Lower leg skin (tissue), 3 donors: ENCODE results near the gene CD1E.

Experiments
- POLR2A ChIP-seq, 2 donors: fragments of 450-650 bp; IDR thresholded peaks; one replicate each; pipeline ENCODE4 v1.6.1; 2016 to 2017; ENCODE audit warnings: antibody characterized with exemption in 2 of 2, mild to moderate bottlenecking in 1 of 2, moderate library complexity in 1 of 2
- TF ChIP-seq, protein P1 (sequence below), 3 donors: fragments of 450-650 bp; IDR thresholded peaks; one replicate each; pipeline ENCODE4 v1.5.1; 2016; ENCODE audit warnings: antibody characterized with exemption in 3 of 3, mild to moderate bottlenecking in 3 of 3, moderate library complexity in 2 of 3

DNA sequence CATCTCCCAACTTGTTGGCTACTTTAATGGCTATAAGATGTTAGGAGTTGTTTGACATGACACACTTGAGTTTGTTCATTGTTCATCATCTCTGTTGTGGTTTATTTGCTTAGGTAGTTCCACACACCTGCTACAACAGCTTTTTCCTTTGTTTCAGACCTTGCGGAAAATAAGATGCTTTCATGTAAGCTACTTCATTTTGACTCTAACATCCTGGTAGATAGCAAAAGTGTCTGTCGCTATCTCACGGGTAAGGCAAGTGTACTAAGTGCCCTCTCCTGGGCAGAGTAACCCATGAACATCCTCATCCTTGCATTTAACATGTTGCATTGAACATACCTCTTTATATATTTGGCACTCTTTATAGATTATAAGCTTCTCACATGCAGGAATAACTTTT lies 47.2 kb downstream of the CD1E start:
- TF ChIP-seq, protein P1, sequence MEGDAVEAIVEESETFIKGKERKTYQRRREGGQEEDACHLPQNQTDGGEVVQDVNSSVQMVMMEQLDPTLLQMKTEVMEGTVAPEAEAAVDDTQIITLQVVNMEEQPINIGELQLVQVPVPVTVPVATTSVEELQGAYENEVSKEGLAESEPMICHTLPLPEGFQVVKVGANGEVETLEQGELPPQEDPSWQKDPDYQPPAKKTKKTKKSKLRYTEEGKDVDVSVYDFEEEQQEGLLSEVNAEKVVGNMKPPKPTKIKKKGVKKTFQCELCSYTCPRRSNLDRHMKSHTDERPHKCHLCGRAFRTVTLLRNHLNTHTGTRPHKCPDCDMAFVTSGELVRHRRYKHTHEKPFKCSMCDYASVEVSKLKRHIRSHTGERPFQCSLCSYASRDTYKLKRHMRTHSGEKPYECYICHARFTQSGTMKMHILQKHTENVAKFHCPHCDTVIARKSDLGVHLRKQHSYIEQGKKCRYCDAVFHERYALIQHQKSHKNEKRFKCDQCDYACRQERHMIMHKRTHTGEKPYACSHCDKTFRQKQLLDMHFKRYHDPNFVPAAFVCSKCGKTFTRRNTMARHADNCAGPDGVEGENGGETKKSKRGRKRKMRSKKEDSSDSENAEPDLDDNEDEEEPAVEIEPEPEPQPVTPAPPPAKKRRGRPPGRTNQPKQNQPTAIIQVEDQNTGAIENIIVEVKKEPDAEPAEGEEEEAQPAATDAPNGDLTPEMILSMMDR (IDR thresholded peaks at IDR 0.05), result no peak
- TF ChIP-seq POLR2A (IDR thresholded peaks at IDR 0.05), result no peak
